Medulla oblongata (tissue), 1 donor: ENCODE measurements around the gene OR1N2.
"Not testable (repeated sequence)": the region's sequence is repeated elsewhere in the genome, so short reads cannot be mapped to it uniquely, and the experiment has no call there.

Experiments used
- DNase-seq: peaks from one replicate; pipeline ENCODE4 v3.0.0-alpha.2; 2015; ENCODE audit errors: extremely low spot score

The OR1N2 gene, protein sequence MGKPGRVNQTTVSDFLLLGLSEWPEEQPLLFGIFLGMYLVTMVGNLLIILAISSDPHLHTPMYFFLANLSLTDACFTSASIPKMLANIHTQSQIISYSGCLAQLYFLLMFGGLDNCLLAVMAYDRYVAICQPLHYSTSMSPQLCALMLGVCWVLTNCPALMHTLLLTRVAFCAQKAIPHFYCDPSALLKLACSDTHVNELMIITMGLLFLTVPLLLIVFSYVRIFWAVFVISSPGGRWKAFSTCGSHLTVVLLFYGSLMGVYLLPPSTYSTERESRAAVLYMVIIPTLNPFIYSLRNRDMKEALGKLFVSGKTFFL

DNA sequence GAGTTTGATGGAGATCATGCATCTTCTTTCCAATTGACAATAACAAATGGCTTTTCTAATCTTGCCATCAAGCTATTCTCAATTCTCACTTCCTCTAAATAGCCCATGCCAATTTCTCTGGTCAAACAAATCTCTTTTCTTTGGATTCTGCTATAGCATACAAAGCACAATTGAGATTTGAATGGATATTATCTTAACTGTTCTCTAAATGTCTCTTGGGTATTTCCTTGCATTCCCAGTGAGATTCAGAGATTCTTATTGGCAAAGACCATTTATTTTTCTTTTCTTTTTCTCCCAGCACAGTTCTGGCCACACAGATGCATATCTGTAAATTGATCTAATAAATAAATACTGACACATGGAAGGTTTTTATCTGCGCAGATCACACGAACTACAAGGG is at the start of gene OR1N2:
TSS of gene OR1N2 (plus strand) at position 301 of the 400 bp plus-strand sequence. CDS start 100 bp downstream, outside the sequence.
- DNase-seq = peak; percentile 4

DNA sequence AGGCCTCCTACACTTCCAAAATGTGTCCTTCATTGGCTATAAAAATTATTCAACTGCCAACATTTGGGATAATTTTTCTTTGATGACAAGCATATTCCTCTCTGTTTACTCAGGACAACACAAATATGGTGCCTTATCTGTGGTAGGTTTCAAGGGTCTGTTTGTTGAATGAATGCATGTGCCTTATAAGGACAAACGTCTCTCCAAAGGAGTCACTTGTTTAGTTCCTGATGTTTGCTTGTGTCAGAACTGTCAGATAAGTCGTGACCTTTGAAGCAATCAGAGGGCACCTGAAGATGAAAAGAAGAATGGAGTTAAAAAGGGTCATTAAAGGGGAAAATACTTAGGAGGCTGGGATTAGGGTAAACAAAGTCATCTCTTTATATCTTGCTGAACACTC is 45.9 kb upstream of the OR1N2 start:
- no peak for DNase-seq

DNA sequence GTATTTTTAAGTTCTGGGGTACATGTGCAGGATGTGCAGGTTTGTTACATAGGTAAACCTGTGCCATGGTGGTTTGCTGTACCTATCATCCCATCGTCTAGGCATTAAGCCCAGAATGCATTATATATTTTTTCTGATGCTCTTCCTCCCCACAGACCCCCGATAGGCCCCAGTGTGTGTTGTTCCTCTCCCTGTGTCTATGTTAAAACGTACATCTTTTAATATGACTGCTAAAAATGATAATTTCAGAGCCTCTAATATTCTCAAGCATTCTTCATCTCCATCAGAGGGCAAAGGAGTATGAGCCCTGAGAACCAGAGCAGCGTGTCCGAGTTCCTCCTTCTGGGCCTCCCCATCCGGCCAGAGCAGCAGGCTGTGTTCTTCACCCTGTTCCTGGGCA is 42.4 kb upstream of the OR1N2 start, which contains the start of gene OR1J2:
TSS of gene OR1J2 (plus strand) at position 301 of the 400 bp plus-strand sequence. CDS start at position 301, 0 bp downstream.
- DNase-seq = no peak

DNA sequence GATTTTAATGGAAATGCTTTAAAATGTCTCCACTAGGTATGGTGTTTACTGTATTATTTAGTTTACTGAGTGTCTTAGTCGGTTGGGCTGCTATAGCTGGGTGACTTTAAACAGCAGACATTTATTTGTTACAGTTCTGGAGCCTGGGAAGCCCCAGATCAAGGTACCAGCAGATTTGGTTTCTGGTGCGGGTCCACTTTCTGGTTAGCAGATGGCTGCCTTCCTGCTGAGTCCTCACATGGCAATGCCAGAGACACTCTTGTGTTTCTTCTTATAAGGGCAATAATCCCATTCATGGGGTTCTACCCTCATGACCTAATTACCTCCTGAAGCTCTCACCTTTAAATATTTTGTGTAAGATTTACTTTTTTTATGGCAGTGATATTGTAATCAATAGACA is 34.7 kb upstream of the OR1N2 start:
- no peak for DNase-seq

DNA sequence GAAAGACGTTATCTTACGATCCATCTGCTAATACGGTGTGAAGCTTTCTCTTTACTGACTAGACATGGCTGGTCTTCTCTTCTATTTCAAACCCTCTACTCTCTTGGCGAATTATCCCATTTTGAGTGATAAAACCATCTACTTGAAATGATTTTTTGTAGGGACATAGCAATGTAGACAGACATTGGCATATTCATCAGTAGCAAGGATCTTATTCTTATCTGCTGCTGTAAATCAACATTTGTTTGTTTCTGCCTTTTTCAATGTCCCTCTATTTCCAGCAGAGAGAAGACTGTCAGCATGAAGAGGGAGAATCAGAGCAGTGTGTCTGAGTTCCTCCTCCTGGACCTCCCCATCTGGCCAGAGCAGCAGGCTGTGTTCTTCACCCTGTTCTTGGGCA is 34.1 kb upstream of the OR1N2 start, which contains the start of gene OR1J4:
TSS of gene OR1J4 (plus strand) at position 301 of the 400 bp plus-strand sequence. CDS start at position 301, 0 bp downstream.
- DNase-seq = no peak

DNA sequence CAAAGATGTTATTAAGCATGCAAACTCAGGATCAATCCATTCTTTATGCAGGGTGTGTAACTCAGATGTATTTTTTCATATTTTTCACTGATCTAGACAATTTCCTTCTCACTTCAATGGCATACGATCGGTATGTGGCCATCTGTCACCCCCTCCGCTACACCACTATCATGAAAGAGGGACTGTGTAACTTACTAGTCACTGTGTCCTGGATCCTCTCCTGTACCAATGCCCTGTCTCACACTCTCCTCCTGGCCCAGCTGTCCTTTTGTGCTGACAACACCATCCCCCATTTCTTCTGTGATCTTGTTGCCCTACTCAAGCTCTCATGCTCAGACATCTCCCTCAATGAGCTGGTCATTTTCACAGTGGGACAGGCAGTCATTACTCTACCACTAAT is 33.5 kb upstream of the OR1N2 start:
- no peak for DNase-seq

DNA sequence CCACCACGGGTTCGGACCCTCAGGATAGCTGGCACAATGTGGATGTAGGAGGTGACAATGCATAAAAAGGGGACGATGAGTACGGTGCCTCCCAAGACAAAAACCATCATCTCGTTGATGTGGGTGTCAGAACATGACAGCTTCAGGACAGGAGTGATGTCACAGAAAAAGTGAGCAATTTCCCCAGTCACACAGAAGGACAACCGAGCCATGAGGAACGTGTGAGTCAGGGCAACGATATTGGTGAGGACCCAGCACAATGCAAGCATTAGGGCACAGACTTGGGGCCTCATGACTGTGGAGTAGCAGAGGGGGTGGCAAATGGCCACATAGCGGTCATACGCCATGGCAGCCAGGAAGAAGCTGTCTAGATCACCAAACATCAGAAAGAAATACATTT is 26.3 kb upstream of the OR1N2 start:
- DNase-seq = no peak

DNA sequence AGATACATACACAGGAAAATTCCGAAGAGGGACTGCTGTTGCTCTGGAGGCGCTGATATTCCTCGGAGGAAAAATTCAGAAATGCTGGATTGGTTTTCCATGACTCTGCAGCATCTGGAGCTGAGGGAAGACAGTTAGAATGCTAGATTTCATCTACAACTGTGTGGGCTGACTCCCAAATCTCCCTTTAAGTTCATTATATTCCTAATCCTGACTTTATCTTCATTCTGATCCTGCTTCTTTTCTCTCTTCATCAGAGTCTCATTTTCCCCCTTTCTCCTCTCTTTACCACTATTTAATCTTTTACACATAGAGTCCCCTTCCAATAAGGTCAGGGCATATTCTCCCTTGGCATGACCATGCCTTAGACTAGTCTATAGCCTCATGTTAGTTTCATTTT is 25.7 kb upstream of the OR1N2 start, which contains the start of gene OR1N1:
TSS of gene OR1N1 (minus strand) at position 101 of the 400 bp plus-strand sequence. CDS start at position 101, 0 bp downstream.
- no peak for DNase-seq

DNA sequence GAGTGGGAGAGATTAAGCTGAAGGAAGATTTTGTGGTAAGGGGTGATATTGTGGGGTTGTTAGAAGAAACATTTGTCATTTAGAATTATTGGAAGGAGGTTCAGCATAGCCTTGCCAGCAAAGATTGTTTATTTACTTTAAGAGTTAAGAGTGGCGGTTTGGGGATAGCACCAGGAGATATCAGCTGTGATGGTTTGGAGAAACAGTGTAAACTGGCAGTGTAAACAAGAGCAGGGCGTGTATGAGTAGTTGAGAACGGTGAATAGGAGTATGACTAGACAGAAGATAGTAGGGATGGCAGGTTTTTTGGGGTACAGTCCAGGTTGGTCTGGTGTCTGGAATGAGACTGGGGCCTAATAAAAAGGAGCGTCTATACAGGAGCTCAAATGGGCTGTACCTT is 21.8 kb upstream of the OR1N2 start:
- not testable (repeated sequence) for DNase-seq

DNA sequence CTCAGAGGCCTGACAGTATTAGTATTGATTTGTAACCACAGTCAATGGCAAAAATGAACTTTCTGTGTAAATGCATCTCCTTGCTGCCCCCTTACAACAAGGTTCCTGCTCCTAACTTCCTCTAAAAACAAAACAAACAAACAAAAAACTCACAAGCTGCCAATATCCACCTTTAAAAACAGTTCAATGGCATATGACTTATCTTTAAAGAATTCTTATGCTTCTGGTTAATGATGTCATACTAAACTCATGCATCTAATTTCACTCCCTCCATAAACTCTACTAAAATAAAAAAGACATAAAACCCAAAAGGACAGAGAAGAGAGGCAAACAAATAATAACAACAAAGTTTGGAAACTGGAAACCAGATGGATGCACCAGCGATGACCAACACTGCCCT is 16.8 kb upstream of the OR1N2 start:
- no peak for DNase-seq

DNA sequence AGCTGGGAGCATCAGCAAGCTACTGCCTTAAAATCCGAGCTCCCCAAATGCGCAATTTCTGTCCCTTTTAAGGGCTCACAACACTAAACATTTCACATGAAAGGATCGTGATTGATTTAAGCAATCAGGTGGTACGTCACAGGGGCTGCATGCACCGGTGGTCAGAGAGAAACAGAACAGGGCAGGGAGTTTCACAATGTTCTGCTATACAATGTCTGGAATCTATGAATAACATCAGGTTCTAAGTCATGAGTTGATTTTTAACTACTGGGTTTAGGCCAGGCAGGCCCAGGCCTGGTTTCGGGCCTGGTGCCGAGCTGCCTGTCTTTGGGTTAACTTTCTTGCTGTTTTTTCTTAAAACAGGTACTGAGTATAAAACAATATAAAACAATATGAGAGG is 15.8 kb upstream of the OR1N2 start:
- not testable (repeated sequence) for DNase-seq

DNA sequence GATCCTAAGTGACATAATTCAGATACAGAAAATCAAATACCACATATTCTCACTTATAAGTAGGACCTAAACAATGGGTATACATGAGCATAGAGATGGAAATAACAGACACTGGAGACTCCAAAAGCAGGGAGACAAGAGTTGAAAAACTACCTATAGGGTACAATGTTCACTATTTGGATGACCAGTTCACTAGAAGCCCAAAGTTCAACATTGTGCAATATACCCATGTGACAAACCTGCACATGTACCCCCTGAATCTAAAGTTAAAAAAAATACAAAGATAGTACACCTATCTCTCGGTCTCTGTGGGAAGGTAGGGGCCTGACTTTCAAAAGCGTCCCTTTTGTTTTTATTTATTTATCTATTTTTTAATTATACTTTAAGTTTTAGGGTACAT is 14.2 kb upstream of the OR1N2 start:
- DNase-seq = no peak

DNA sequence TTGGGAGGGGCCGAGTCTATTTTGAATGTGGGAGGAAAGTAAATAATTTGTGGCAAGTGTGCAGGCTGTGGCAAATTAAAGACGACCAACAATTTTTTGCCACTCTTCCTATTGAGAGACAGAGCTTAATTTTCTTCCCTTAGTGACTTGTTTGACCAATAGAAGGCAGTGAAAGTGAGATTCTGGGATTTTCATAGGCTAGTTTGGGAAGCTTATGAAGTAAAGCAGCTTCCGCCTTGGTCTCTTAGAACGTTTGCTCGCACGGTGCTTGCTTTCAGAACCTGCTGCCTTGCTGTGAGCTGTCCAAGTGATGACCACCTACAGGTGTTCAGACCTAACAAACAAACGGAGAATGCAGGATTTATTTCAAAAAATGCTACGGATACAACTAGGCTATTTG is 6.7 kb upstream of the OR1N2 start:
- DNase-seq = no peak

DNA sequence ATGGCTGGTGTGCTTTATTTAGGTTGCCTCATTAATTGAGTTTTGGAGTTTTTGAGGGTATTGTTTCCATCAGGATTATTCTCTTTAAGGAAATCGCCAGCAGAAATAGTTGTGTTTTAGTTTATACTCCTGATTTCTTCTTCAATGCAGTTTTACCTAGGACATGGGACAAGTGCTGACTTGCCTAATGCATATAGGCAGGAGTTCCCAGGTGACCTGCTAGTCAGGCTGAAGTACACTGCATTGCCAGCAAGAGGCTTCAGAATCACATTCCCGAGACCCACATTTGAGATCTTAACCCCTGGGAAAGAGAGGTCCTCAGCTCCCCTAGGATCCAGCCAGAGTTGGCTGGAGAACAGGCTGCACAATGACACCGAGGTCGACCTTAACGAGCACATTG is 1.5 kb upstream of the OR1N2 start:
- DNase-seq = no peak

DNA sequence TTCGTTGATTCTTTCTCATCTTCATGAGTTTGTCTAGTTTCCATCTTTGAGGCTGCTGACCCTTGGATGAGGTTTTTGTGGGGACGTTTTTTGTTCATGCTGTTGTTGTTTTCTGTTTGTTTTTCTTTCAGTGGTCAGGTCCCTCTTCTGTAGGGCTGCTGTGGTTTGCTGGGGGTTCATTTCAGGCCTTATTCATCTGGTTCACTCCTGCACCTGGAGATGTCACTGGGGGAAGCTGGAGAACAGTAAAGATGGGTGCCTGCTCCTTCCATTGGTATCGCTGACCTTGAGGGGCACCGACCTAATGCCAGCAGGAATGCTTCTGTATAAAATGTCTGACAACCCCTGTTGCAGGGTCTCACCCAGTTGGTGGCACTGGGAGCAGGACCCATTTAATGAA is 8.5 kb downstream of the OR1N2 start:
- DNase-seq = no peak

DNA sequence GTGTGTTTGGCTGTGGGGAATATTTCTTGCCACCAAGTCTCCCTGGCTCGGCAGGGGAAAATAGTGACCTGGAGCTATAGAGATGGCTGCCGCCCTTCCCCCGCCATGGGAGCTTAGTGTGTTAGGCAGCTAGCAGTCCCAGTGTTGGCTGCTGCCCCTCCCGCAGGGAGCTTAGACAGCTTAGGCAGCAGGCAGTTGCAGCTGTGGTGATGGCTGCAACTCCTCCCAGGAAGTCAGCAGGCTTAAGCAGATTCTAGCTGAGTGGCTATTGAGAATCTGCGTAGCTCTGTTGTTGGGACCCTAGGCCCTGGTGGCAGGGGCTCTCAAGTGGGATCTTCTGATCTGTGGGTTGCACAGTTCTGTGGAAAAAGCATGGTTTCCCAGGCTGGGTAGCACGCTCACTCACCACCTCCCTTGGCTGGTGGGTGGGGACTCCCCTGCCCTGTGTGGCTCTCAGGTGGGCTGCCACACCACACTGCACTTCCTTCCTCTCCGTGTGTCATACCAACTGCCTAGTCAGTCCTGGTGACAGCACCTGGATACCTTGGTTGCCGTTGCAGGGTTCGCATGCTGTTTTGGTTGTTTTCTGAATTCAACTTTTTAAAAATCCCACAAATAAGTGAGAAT is 9.3 kb downstream of the OR1N2 start:
- no peak for DNase-seq

DNA sequence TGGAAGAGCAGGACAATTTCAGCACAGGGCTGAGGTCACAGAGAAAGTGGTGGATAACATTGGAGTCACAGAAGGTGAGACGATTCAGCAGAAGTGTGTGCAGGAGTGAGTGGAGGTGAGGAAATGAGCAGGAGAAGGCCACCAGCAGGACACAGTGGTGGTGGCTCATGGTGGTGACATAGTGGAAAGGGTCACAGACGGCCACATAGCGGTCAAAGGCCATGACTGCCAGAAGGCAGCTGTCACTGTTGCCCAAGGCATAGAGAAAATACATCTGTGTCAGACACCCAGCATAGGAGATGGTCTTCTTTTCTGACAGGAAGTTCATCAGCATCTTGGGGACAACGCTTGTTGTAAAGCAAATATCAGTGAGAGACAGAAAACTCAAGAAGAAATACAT is 15.0 kb downstream of the OR1N2 start:
- no peak for DNase-seq

DNA sequence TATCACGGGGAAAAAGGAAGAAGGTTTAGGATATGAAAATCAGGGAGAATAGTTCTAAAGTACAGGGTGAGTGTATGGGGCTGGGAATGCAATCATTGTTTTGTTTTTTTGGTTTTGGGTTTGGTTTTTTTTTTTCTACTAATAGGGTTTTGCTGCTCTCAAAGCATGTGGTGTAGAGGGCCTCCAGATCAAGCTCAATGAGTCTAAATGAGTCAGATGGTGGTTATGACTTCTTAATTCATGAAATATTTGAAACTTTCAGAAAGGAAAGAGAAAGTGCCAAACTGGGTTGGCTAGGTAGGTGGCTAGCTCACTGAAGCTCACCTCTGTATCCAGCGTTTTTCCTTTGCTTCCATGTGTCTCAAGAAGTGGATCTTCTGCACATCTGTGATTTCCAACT is 19.5 kb downstream of the OR1N2 start:
- DNase-seq = no peak

DNA sequence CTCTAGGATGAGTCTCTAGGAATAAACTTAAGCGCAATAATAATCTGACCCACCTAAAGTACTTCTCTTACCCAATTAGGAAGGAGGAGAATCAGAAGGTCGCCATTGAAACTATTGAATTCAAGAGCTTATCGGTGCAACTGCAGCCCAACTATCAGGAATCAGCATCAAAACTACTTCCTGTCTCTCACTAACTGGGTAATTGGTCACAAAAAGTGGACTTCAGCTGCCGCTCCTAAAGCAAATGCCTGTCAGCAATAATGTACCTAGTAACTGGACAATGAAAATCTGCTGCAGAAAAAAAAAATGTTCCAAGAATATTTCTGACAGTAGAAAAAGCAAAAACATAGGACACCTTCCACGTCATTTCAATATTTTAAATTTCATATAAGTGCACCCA is 27.0 kb downstream of the OR1N2 start:
- no peak for DNase-seq

DNA sequence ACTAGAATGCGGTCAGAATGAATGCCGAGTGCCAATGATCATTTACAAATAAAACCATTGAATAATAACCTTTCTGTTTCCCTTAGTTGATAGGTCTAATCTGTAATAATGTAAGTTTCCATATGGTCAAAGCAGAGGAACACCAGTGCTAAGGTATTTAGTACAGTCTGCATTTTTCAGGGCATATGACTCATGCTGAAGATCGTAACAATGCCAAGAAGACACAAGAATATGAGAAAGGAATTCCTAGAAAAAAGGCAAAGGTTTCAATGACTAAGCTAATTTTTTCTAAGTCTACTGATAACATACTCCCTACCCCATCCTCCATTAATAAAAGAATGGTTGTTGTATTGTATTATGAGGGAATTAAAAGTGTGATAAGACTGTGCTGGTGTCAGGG is 27.4 kb downstream of the OR1N2 start:
- DNase-seq = no peak

DNA sequence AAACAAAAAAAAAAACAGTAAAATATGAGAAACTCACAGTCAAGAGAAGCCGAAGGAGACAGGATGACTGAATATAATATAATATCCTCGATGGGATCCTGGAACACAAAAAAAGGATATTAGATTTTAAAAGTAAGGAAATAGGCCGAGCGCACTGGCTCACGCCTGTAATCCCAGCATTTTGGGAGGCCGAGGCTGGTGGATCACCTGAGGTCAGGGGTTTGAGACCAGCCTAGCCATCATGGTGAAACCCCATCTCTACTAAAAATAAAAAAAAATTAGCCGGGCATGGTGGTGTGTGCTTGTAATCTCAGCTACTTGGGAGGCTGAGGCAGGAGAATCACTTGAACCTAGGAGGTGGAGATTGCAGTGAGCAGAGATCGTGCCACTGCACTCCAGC is 30.4 kb downstream of the OR1N2 start, which contains the start of gene OR1L8:
TSS of gene OR1L8 (minus strand) at position 101 of the 400 bp plus-strand sequence. CDS start 14,907 bp downstream, outside the sequence.
- not testable (repeated sequence) for DNase-seq
